ENCODE data around the gene TSEN34.

GRCh38 chr19:54149021-54149812 is 41.9 kb upstream of the TSEN34 start:
- no peak for TF ChIP-seq CTCF (conservative IDR thresholded peaks at IDR 0.05; ENCODE audit: low read length)
- TF ChIP-seq EZH2phosphoT487 (IDR thresholded peaks at IDR 0.05; ENCODE audit: borderline replicate concordance): no peak
